ENCODE data around the gene OR2J2. TPM values are rescaled to one million over a fixed set of nuclear protein-coding genes. Genes with fewer than 3 reads are reported as not detected.

OR2J2 gene
- total and polyA plus RNA-seq, 2 of the 4 experiments (the other 2 are of a cell fraction), result not detected

- Histone ChIP-seq H3K9ac (ENCODE audit: low read depth, low read length) (no peak overlapping the region), H4K20me1 (ENCODE audit: insufficient read depth, low read length) (no peaks in the 10 kb centered on the region), H3K18ac (ENCODE audit: low read depth, low read length) (no peak overlapping the region), H3K36me3 (ENCODE audit: control insufficient read depth, insufficient read depth, low read length) (no peaks in the 10 kb centered on the region), H2BK5ac (ENCODE audit: low read depth, low read length, poor library complexity, severe bottlenecking) (no peak overlapping the region), H4K91ac (ENCODE audit: insufficient read depth, low read depth, low read length) (no peak overlapping the region), H2AK5ac (ENCODE audit: low read depth, low read length) (no peak overlapping the region), H3K4me1 (ENCODE audit: control insufficient read depth, insufficient read depth, low read length) (no peaks in the 10 kb centered on the region), H3K4me3 (ENCODE audit: insufficient read depth, low read depth, low read length) (no peak overlapping the region), H3K4ac (ENCODE audit: low read depth, low read length) (no peak overlapping the region), H3K4me2 (ENCODE audit: low read depth, low read length) (no peak overlapping the region), H2AFZ (replicated peaks; ENCODE audit: low read length, poor library complexity) (no peak overlapping the region), H3K23ac (ENCODE audit: low read depth, low read length) (no peak overlapping the region), H3K9me3 (ENCODE audit: control insufficient read depth, insufficient read depth, low read length) (peaks cover 22% of the 10 kb centered on the region), H3K27ac (ENCODE audit: insufficient read depth, low read length) (no peak overlapping the region), H2BK120ac (ENCODE audit: low read depth, low read length) (no peak overlapping the region), H2BK20ac (ENCODE audit: low read depth, low read length) (no peak overlapping the region), H3K9me1 (ENCODE audit: insufficient read depth, low read length) (no peaks in the 10 kb centered on the region), H3K27me3 (ENCODE audit: control insufficient read depth, insufficient read depth, low read length) (no peaks in the 10 kb centered on the region), H2AK9ac (replicated peaks; ENCODE audit: low read depth, low read length, poor library complexity) (no peak overlapping the region), H3K79me1 (ENCODE audit: low read depth in 1 of 2, low read length in 2 of 2) (no peaks in the 10 kb centered on the region), H3K14ac (replicated peaks; ENCODE audit: low read depth, low read length) (no peak overlapping the region), H3K56ac (ENCODE audit: extremely low read depth, insufficient read depth, low read length) (no peak overlapping the region), H4K5ac (ENCODE audit: low read depth, low read length) (no peak overlapping the region), H4K8ac (ENCODE audit: low read depth in 2 of 2, low read length in 2 of 2) (no peak overlapping the region), H2BK15ac (ENCODE audit: low read depth, low read length) (no peak overlapping the region)
- ATAC-seq (ENCODE audit: low read depth) (no peak), DNase-seq (no peak)
- TF ChIP-seq RCOR1 (IDR thresholded peaks at IDR 0.05; ENCODE audit: insufficient replicate concordance, low read length), result no peak
- no peak for TF ChIP-seq USF2 (IDR thresholded peaks at IDR 0.05; ENCODE audit: low read depth, low read length)
- no peak for TF ChIP-seq POLR2A (IDR thresholded peaks at IDR 0.05; ENCODE audit: low read depth, low read length)
- TF ChIP-seq ELK1 (IDR thresholded peaks at IDR 0.05; ENCODE audit: borderline replicate concordance, low read depth, low read length), result no peak
- no peak for TF ChIP-seq MAZ (IDR thresholded peaks at IDR 0.05; ENCODE audit: borderline replicate concordance, low read depth, low read length)
- TF ChIP-seq NFE2L2 (IDR thresholded peaks at IDR 0.05; ENCODE audit: low read depth, low read length), result no peak
- no peak for TF ChIP-seq CTCF (conservative IDR thresholded peaks at IDR 0.05; ENCODE audit: low read depth, low read length)
- TF ChIP-seq RAD21 (IDR thresholded peaks at IDR 0.05; ENCODE audit: low read length), result no peak
- no peak for TF ChIP-seq SMC3 (IDR thresholded peaks at IDR 0.05; ENCODE audit: low read depth, low read length)
- TF ChIP-seq MXI1 (IDR thresholded peaks at IDR 0.05; ENCODE audit: borderline replicate concordance, low read depth, low read length), result no peak
- TF ChIP-seq RFX5 (IDR thresholded peaks at IDR 0.05; ENCODE audit: low read depth, low read length), result no peak
- TF ChIP-seq FOS (IDR thresholded peaks at IDR 0.05; ENCODE audit: low read depth, low read length), result no peak
- no peak for TF ChIP-seq CEBPB (IDR thresholded peaks at IDR 0.05; ENCODE audit: low read depth, low read length)
- TF ChIP-seq CHD1 (IDR thresholded peaks at IDR 0.05; ENCODE audit: low read depth, low read length), result no peak
- no peak for TF ChIP-seq MAFK (IDR thresholded peaks at IDR 0.05; ENCODE audit: low read depth, low read length)
- TF ChIP-seq BHLHE40 (IDR thresholded peaks at IDR 0.05; ENCODE audit: low read depth, low read length), result no peak
- no CpG with 5 or more reads among the region's 2 CpGs for WGBS, 2 experiments (ENCODE audit: extremely low coverage in 2 of 2, insufficient read length in 1 of 2)
- ChIA-PET POLR2A (ENCODE audit: unreplicated experiment) (no interaction called here), CTCF (no interaction called here)
- intact Hi-C loops (cut with micrococcal nuclease), result no loop called here
- in situ Hi-C loops (cut with MboI; ENCODE audit: low sequenced_read_pairs), result no loop called here
- BruUV-seq (replicated peaks), result no TSS peak
- dilution Hi-C loops (cut with HindIII; ENCODE audit: low sequenced_read_pairs, unreplicated experiment), result no loop called here
Measured at GRCh38 chr6:29131691-29132090, 39.0 kb upstream of the OR2J2 start.

Data from IMR-90 (cell line).